HepG2 (cell line): ENCODE measurements around the gene ZNF547. TPM values are rescaled to one million over a fixed set of nuclear protein-coding genes. Genes with fewer than 3 reads are reported as not detected.
A peak's percentile ranks its signal among the peaks of the same experiment; 100 is the strongest.

ENCODE experiments used
- ATF4 ChIP-seq, 2 experiments: fragments of 450-650 bp in 1 of 2; sonication (generic) in 1 of 2; formaldehyde crosslinking; IDR thresholded peaks; 2 replicates each; pipeline versions ENCODE4 v1.5.0 to v1.8.0; 2020 to 2022; ENCODE audit warnings: mild to moderate bottlenecking in 1 of 2, missing genetic modification reagents in 1 of 2
- FOXA3 ChIP-seq: IDR thresholded peaks from 2 replicates; pipeline ENCODE4 v1.6.1; 2016; ENCODE audit warnings: missing genetic modification reagents, missing compliant biosample characterization
- HMGXB3 ChIP-seq: sonication (generic); formaldehyde crosslinking; IDR thresholded peaks from 2 replicates; pipeline ENCODE4 v1.4.0; 2020; ENCODE audit warnings: missing genetic modification reagents, borderline replicate concordance
- HNRNPK ChIP-seq: fragments of 200-400 bp; formaldehyde crosslinking; IDR thresholded peaks from 2 replicates; pipeline ENCODE4 v1.6.1; 2018; ENCODE audit warnings: low read length, low read depth, moderate library complexity, mild to moderate bottlenecking; ENCODE audit not compliant: poor library complexity, severe bottlenecking
- HOXD1 ChIP-seq: sonication (generic); formaldehyde crosslinking; IDR thresholded peaks from 2 replicates; pipeline ENCODE4 v1.5.0; 2020; ENCODE audit warnings: missing genetic modification reagents
- JARID2 ChIP-seq: sonication (generic); formaldehyde crosslinking; IDR thresholded peaks from 2 replicates; pipeline ENCODE4 v1.8.1; 2023; ENCODE audit warnings: missing genetic modification reagents, inconsistent platforms; ENCODE audit not compliant: insufficient replicate concordance
- KDM6A ChIP-seq: IDR thresholded peaks from 2 replicates; pipeline ENCODE4 v1.6.1; 2016; ENCODE audit warnings: low read depth
- NRL ChIP-seq: sonication (generic); formaldehyde crosslinking; IDR thresholded peaks from 2 replicates; pipeline ENCODE4 v1.5.0; 2020; ENCODE audit warnings: missing genetic modification reagents, mild to moderate bottlenecking, moderate library complexity, borderline replicate concordance
- TCF12 ChIP-seq, 2 experiments: fragments of 450-650 bp in 1 of 2; sonication (generic) in 1 of 2; formaldehyde crosslinking in 1 of 2; IDR thresholded peaks; 2 replicates each; pipeline versions ENCODE4 v1.6.1 to v1.8.0; 2017 to 2022; ENCODE audit warnings: antibody characterized with exemption in 1 of 2, mild to moderate bottlenecking in 1 of 2, missing genetic modification reagents in 1 of 2, moderate library complexity in 1 of 2
- TP53 ChIP-seq: sonication (generic); formaldehyde crosslinking; conservative IDR thresholded peaks from 2 replicates; pipeline ENCODE4 v1.4.0; 2020; ENCODE audit warnings: missing genetic modification reagents
- ZNF251 ChIP-seq: sonication (generic); formaldehyde crosslinking; IDR thresholded peaks from 2 replicates; pipeline ENCODE4 v1.9.0; 2021; ENCODE audit warnings: mild to moderate bottlenecking, missing genetic modification reagents
- polyA plus RNA-seq, 8 experiments: library from polyadenylated mRNA; depleted of rRNA in 3 of 8; stranded (reverse) in 7 of 8; unstranded in 1 of 8; fragments of >200 nt; fragmentation: Illumina TruSeq in 4 of 8; extraction: Trizol in 4 of 8; gene quantifications; 2 replicates each; pipeline versions ENCODE4 v1.2.1 to v1.2.3, GENCODE V29; 2011 to 2016; ENCODE audit warnings: low read depth in 4 of 8, missing spikeins in 1 of 8, mixed read lengths in 1 of 8; ENCODE audit not compliant: insufficient read depth in 1 of 8
- total RNA-seq, 5 experiments: library from RNA; depleted of rRNA; stranded (reverse); fragments of >200 nt; fragmentation: Illumina TruSeq; extraction: Trizol; gene quantifications; 2 replicates each; pipeline ENCODE4 v1.2.3, GENCODE V29; 2016; ENCODE audit warnings: low read depth in 1 of 5
- TF ChIP-seq, protein P1 (sequence below): sonication (generic); formaldehyde crosslinking; IDR thresholded peaks from 2 replicates; pipeline ENCODE4 v1.4.0; 2020; ENCODE audit warnings: missing genetic modification reagents, borderline replicate concordance
- TF ChIP-seq, protein P2 (sequence below): sonication (generic); formaldehyde crosslinking; IDR thresholded peaks from 2 replicates; pipeline ENCODE4 v1.5.0; 2020; ENCODE audit warnings: mild to moderate bottlenecking, missing genetic modification reagents
- TF ChIP-seq, protein P3 (sequence below): sonication (generic); formaldehyde crosslinking; conservative IDR thresholded peaks from 2 replicates; pipeline ENCODE4 v1.4.0; 2020; ENCODE audit warnings: missing genetic modification reagents

ZNF547 gene
- total and polyA plus RNA-seq, 2 of the 13 experiments (the other 11 are each of a cell fraction or from before 2014, with no cell fraction given), result 2.0 to 2.6 TPM

- TF ChIP-seq HMGXB3 (CRISPR knock-in tag) (peak; percentile 95; the same call in 1 of the 2 replicates), TCF12 (IDR thresholded peaks at IDR 0.05) (no peak), TCF12 (CRISPR knock-in tag; IDR thresholded peaks at IDR 0.05) (no peak), TP53 (CRISPR knock-in tag) (no peak), KDM6A (no peak), FOXA3 (peak; percentile 60; the same call in 1 of the 2 replicates), NRL (CRISPR knock-in tag) (peak; percentile 61; the same call in 1 of the 2 replicates), ZNF251 (CRISPR knock-in tag) (no peak), HOXD1 (CRISPR knock-in tag) (no peak), HNRNPK (no peak), JARID2 (CRISPR knock-in tag) (no peak), ATF4 (CRISPR knock-in tag; IDR thresholded peaks at IDR 0.05) (peak in 1 of 2 experiments; percentile 78; a peak in 2 of 4 replicates)
- TF ChIP-seq, protein P1, sequence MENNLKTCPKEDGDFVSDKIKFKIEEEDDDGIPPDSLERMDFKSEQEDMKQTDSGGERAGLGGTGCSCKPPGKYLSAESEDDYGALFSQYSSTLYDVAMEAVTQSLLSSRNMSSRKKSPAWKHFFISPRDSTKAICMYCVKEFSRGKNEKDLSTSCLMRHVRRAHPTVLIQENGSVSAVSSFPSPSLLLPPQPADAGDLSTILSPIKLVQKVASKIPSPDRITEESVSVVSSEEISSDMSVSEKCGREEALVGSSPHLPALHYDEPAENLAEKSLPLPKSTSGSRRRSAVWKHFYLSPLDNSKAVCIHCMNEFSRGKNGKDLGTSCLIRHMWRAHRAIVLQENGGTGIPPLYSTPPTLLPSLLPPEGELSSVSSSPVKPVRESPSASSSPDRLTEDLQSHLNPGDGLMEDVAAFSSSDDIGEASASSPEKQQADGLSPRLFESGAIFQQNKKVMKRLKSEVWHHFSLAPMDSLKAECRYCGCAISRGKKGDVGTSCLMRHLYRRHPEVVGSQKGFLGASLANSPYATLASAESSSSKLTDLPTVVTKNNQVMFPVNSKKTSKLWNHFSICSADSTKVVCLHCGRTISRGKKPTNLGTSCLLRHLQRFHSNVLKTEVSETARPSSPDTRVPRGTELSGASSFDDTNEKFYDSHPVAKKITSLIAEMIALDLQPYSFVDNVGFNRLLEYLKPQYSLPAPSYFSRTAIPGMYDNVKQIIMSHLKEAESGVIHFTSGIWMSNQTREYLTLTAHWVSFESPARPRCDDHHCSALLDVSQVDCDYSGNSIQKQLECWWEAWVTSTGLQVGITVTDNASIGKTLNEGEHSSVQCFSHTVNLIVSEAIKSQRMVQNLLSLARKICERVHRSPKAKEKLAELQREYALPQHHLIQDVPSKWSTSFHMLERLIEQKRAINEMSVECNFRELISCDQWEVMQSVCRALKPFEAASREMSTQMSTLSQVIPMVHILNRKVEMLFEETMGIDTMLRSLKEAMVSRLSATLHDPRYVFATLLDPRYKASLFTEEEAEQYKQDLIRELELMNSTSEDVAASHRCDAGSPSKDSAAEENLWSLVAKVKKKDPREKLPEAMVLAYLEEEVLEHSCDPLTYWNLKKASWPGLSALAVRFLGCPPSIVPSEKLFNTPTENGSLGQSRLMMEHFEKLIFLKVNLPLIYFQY (CRISPR knock-in tag), result no peak
- TF ChIP-seq, protein P2, sequence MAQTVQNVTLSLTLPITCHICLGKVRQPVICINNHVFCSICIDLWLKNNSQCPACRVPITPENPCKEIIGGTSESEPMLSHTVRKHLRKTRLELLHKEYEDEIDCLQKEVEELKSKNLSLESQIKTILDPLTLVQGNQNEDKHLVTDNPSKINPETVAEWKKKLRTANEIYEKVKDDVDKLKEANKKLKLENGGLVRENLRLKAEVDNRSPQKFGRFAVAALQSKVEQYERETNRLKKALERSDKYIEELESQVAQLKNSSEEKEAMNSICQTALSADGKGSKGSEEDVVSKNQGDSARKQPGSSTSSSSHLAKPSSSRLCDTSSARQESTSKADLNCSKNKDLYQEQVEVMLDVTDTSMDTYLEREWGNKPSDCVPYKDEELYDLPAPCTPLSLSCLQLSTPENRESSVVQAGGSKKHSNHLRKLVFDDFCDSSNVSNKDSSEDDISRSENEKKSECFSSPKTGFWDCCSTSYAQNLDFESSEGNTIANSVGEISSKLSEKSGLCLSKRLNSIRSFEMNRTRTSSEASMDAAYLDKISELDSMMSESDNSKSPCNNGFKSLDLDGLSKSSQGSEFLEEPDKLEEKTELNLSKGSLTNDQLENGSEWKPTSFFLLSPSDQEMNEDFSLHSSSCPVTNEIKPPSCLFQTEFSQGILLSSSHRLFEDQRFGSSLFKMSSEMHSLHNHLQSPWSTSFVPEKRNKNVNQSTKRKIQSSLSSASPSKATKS (CRISPR knock-in tag), result no peak
- TF ChIP-seq, protein P3, sequence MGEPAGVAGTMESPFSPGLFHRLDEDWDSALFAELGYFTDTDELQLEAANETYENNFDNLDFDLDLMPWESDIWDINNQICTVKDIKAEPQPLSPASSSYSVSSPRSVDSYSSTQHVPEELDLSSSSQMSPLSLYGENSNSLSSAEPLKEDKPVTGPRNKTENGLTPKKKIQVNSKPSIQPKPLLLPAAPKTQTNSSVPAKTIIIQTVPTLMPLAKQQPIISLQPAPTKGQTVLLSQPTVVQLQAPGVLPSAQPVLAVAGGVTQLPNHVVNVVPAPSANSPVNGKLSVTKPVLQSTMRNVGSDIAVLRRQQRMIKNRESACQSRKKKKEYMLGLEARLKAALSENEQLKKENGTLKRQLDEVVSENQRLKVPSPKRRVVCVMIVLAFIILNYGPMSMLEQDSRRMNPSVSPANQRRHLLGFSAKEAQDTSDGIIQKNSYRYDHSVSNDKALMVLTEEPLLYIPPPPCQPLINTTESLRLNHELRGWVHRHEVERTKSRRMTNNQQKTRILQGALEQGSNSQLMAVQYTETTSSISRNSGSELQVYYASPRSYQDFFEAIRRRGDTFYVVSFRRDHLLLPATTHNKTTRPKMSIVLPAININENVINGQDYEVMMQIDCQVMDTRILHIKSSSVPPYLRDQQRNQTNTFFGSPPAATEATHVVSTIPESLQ (CRISPR knock-in tag), result 0 out of 2 replicates have a peak, but pooled peaks have one; percentile 48
Measured at GRCh38 chr19:57362997-57363687, at the start of gene ZNF547, which contains the start of gene TRAPPC2B (continued).
